IMR-90 (cell line): ENCODE measurements around the gene ADAM15. TPM values are rescaled to one million over a fixed set of nuclear protein-coding genes. Genes with fewer than 3 reads are reported as not detected.

Source experiments
- ATAC-seq: fragments of 200-7000 bp; cut with Tn5 transposase; 2 replicates; pipeline ENCODE4 v1.9.1; 2020; ENCODE audit warnings: low read depth, mild to moderate bottlenecking, moderate library complexity
- BruUV-seq: library from RNA; stranded (reverse); fragments of 400-500 nt; replicated peaks from 2 replicates; lab custom pipeline; 2021; lab: Mats Ljungman, UMichigan
- CTCF ChIA-PET: fragments of 300-600 bp; formaldehyde crosslinking; extraction: SDS; loops from one replicate; lab custom pipeline; 2021; ENCODE audit warnings: antibody characterized with exemption; lab: Yijun Ruan, JAX
- POLR2A ChIA-PET: fragments of 300-600 bp; sonication (Branson Sonifier 250); formaldehyde crosslinking; loops from one replicate; lab custom pipeline; 2022; ENCODE audit warnings: antibody characterized with exemption; ENCODE audit not compliant: unreplicated experiment; lab: Charles Lee
- DNase-seq: peaks from one replicate; pipeline ENCODE4 v3.0.0; 2013
- H2AFZ ChIP-seq: replicated peaks from 2 replicates; pipeline ENCODE3; 2013; ENCODE audit warnings: low read length, mild to moderate bottlenecking; ENCODE audit not compliant: poor library complexity
- H2AK5ac ChIP-seq: 2 replicates; pipeline ENCODE4 v1.6.1; 2013; ENCODE audit warnings: low read depth, low read length, inconsistent platforms
- H2AK9ac ChIP-seq: replicated peaks from 2 replicates; pipeline ENCODE3; 2013; ENCODE audit warnings: mild to moderate bottlenecking, low read depth, low read length, moderate library complexity; ENCODE audit not compliant: poor library complexity
- H2BK120ac ChIP-seq: 2 replicates; pipeline ENCODE4 v1.6.1; 2013; ENCODE audit warnings: low read depth, low read length, inconsistent platforms
- H2BK15ac ChIP-seq: 3 replicates; pipeline ENCODE4 v1.6.1; 2013; ENCODE audit warnings: low read depth, low read length, inconsistent platforms
- H2BK20ac ChIP-seq: 2 replicates; pipeline ENCODE4 v1.6.1; 2013; ENCODE audit warnings: low read depth, mild to moderate bottlenecking, inconsistent platforms, low read length, moderate library complexity
- H2BK5ac ChIP-seq: 2 replicates; pipeline ENCODE4 v1.6.1; 2013; ENCODE audit warnings: mild to moderate bottlenecking, low read depth, low read length, inconsistent platforms; ENCODE audit not compliant: poor library complexity, severe bottlenecking
- H3K14ac ChIP-seq: replicated peaks from 2 replicates; pipeline ENCODE4 v1.6.1; 2013; ENCODE audit warnings: low read depth, low read length, inconsistent platforms
- H3K18ac ChIP-seq: 2 replicates; pipeline ENCODE4 v1.6.1; 2013; ENCODE audit warnings: low read depth, low read length, control low read depth
- H3K23ac ChIP-seq: 2 replicates; pipeline ENCODE4 v1.6.1; 2013; ENCODE audit warnings: low read depth, low read length, inconsistent platforms
- H3K27ac ChIP-seq: 2 replicates; pipeline ENCODE4 v1.5.1; 2013; ENCODE audit warnings: mild to moderate bottlenecking, control low read depth, low read length; ENCODE audit not compliant: insufficient read depth
- H3K27me3 ChIP-seq: 2 replicates; pipeline ENCODE4 v1.6.1; 2013; ENCODE audit warnings: low read length; ENCODE audit not compliant: control insufficient read depth, insufficient read depth
- H3K36me3 ChIP-seq: 2 replicates; pipeline ENCODE4 v1.6.1; 2013; ENCODE audit warnings: low read length, mixed read lengths; ENCODE audit not compliant: control insufficient read depth, insufficient read depth
- H3K4ac ChIP-seq: 2 replicates; pipeline ENCODE4 v1.6.1; 2013; ENCODE audit warnings: low read depth, low read length, inconsistent platforms
- H3K4me1 ChIP-seq: 2 replicates; pipeline ENCODE4 v1.6.1; 2013; ENCODE audit warnings: low read length, mixed read lengths; ENCODE audit not compliant: control insufficient read depth, insufficient read depth
- H3K4me2 ChIP-seq: 2 replicates; pipeline ENCODE4 v1.6.1; 2013; ENCODE audit warnings: low read depth, mild to moderate bottlenecking, control low read depth, low read length, moderate library complexity
- H3K4me3 ChIP-seq: 2 replicates; pipeline ENCODE4 v1.5.1; 2013; ENCODE audit warnings: low read depth, mild to moderate bottlenecking, control low read depth, low read length, moderate library complexity; ENCODE audit not compliant: insufficient read depth
- H3K56ac ChIP-seq: 2 replicates; pipeline ENCODE4 v1.6.1; 2013; ENCODE audit warnings: low read length, inconsistent platforms; ENCODE audit not compliant: insufficient read depth; ENCODE audit errors: extremely low read depth
- H3K79me1 ChIP-seq, 2 experiments: 2 replicates each; pipeline ENCODE4 v1.6.1; 2013; ENCODE audit warnings: low read length in 2 of 2, inconsistent platforms in 1 of 2, low read depth in 1 of 2
- H3K9ac ChIP-seq: 2 replicates; pipeline ENCODE4 v1.6.1; 2013; ENCODE audit warnings: low read depth, low read length, control low read depth
- H3K9me1 ChIP-seq: 2 replicates; pipeline ENCODE4 v1.6.1; 2013; ENCODE audit warnings: low read length, inconsistent platforms; ENCODE audit not compliant: insufficient read depth
- H3K9me3 ChIP-seq: 2 replicates; pipeline ENCODE4 v1.6.1; 2013; ENCODE audit warnings: low read length; ENCODE audit not compliant: control insufficient read depth, insufficient read depth
- H4K20me1 ChIP-seq: 2 replicates; pipeline ENCODE4 v1.6.1; 2013; ENCODE audit warnings: low read length, inconsistent platforms; ENCODE audit not compliant: insufficient read depth
- H4K5ac ChIP-seq: 2 replicates; pipeline ENCODE4 v1.6.1; 2013; ENCODE audit warnings: mild to moderate bottlenecking, low read depth, low read length, control low read depth
- H4K8ac ChIP-seq, 2 experiments: 2 replicates each; pipeline ENCODE4 v1.6.1; 2013; ENCODE audit warnings: low read depth in 2 of 2, low read length in 2 of 2, control low read depth in 1 of 2, inconsistent platforms in 1 of 2
- H4K91ac ChIP-seq: 2 replicates; pipeline ENCODE4 v1.6.1; 2013; ENCODE audit warnings: low read depth, low read length, inconsistent platforms; ENCODE audit not compliant: insufficient read depth
- BHLHE40 ChIP-seq: fragments of 150-350 bp; IDR thresholded peaks from 2 replicates; pipeline ENCODE4 v1.6.1; 2016; ENCODE audit warnings: mild to moderate bottlenecking, low read depth, low read length
- WGBS, 2 experiments: methylation state at CpG; one replicate each; pipeline versions ENCODE4 v1.1.5 to v1.1.7; 2013; ENCODE audit warnings: missing lambda C conversion rate in 2 of 2; ENCODE audit not compliant: insufficient read length in 1 of 2; ENCODE audit errors: extremely low coverage in 2 of 2; 5-methylcytosine and 5-hydroxymethylcytosine counted together
- dilution Hi-C: fragments of 300-500 bp; cut with HindIII; formaldehyde crosslinking; loops from one replicate; pipeline ENCODE4 v1.14.3; 2018; ENCODE audit warnings: low sequenced_read_pairs; ENCODE audit not compliant: unreplicated experiment
- in situ Hi-C: fragments of 300-500 bp; cut with MboI; formaldehyde crosslinking; loops from 3 replicates; pipeline ENCODE4 v1.14.3; 2019; ENCODE audit warnings: low sequenced_read_pairs, inconsistent platforms, mixed read lengths
- intact Hi-C: fragments of 100-400 bp; cut with micrococcal nuclease; formaldehyde crosslinking; loops from 2 replicates; pipeline ENCODE4 v1.10.0; 2022
- polyA plus RNA-seq, 3 experiments: library from polyadenylated mRNA; depleted of rRNA; stranded (reverse); fragments of >200 nt; gene quantifications; 2 replicates each; pipeline ENCODE4 v1.2.3, GENCODE V29; 2012; ENCODE audit warnings: low replicate concordance in 1 of 3
- total RNA-seq: library from RNA; depleted of rRNA; stranded (reverse); fragments of >200 nt; gene quantifications from 2 replicates; pipeline ENCODE4 v1.2.3, GENCODE V29; 2012

ADAM15 gene
- total and polyA plus RNA-seq, 2 of the 4 experiments (the other 2 are of a cell fraction): 25.6 to 52.4 TPM

DNA sequence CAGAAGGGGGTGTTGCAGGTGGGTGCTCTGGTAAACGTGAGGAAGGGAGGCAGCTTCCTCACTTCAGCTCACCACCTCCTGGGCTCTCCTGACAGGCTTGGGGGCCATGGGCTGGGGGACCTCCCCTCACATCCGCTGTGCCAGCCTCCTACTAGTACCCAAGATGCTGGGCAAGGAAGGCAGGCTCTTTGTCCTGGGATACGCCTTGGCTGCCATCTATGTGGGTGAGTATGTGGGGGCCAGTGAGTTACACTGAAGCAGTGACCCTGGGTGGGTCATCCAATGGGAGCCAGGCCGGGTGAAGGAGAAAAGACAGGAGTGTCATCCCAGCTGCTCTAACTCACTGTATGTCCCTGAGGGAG, 11.8 kb upstream of the ADAM15 start:
- dilution Hi-C loops (no loop called here), in situ Hi-C loops (no loop called here), intact Hi-C loops (no loop called here)
- 83% methylated on average over 1 of the region's 4 CpGs; no CpG with 5 or more reads in 1 of the 2 experiments for WGBS, 2 experiments
- Histone ChIP-seq H2BK120ac (no peak overlapping the region), H2AFZ (no peak overlapping the region), H2AK5ac (no peak overlapping the region), H3K9me3 (no peaks in the 10 kb centered on the region), H3K36me3 (no peaks in the 10 kb centered on the region), H3K4me3 (no peak overlapping the region), H3K9me1 (peaks cover 6% of the 10 kb centered on the region; the same call in 1 of the 2 replicates), H3K56ac (no peak overlapping the region), H2BK15ac (no peak overlapping the region), H3K27ac (no peak overlapping the region), H4K20me1 (no peaks in the 10 kb centered on the region), H4K5ac (no peak overlapping the region), H4K91ac (no peak overlapping the region), H3K4me1 (peaks cover 1% of the 10 kb centered on the region; the same call in 1 of the 2 replicates), H3K4ac (no peak overlapping the region), H3K79me1 (no peaks in the 10 kb centered on the region), H2AK9ac (no peak overlapping the region), H4K8ac (no peak overlapping the region), H3K14ac (no peak overlapping the region), H2BK20ac (no peak overlapping the region), H3K18ac (no peak overlapping the region), H3K4me2 (no peak overlapping the region), H3K23ac (no peak overlapping the region), H3K9ac (no peak overlapping the region), H2BK5ac (no peak overlapping the region), H3K27me3 (peaks cover 36% of the 10 kb centered on the region)
- DNase-seq: no peak
- no peak for TF ChIP-seq BHLHE40
- ATAC-seq: no peak
- BruUV-seq: no TSS peak
- ChIA-PET POLR2A (no interaction called here), CTCF (interaction anchor here (1.4 to 1.8 kb wide), 2 partner anchors 12 to 23 kb away, joined by 3 to 4 read pairs; partner anchors contain the start of gene ADAM15)
